ENCODE data around the gene ZNF358. TPM values are rescaled to one million over a fixed set of nuclear protein-coding genes. Genes with fewer than 3 reads are reported as not detected.

ZNF358 gene
- total RNA-seq, 1 experiment from 2014 or later = 29.8 TPM

- DNase-seq (ENCODE audit: low read depth) = no peak
Observed at GRCh38 chr19:7519361-7520130, 3.6 kb downstream of the ZNF358 start.

- DNase-seq (ENCODE audit: low read depth) = no peak
Observed at GRCh38 chr19:7520131-7521051, 4.5 kb downstream of the ZNF358 start.

- DNase-seq (ENCODE audit: low read depth) = no peak
Observed at GRCh38 chr19:7521551-7522071, 5.7 kb downstream of the ZNF358 start.

- DNase-seq (ENCODE audit: low read depth) = peak; percentile 93
Observed at GRCh38 chr19:7522072-7522922, 6.4 kb downstream of the ZNF358 start, which contains the start of gene MCOLN1. TSS of gene MCOLN1 (plus strand) at chr19:7522624. CDS start at chr19:7522751, 127 bp downstream.

GRCh38 chr19:7522923-7523667 lies 7.2 kb downstream of the ZNF358 start:
- DNase-seq (ENCODE audit: low read depth) = no peak

- DNase-seq (ENCODE audit: low read depth) = no peak
Observed at GRCh38 chr19:7524523-7524922, 8.6 kb downstream of the ZNF358 start.

- DNase-seq (ENCODE audit: low read depth) = no peak
Observed at GRCh38 chr19:7524992-7525739, 9.3 kb downstream of the ZNF358 start.

GRCh38 chr19:7526059-7526929 lies 10.4 kb downstream of the ZNF358 start:
- DNase-seq (ENCODE audit: low read depth) = no peak

- no peak for DNase-seq (ENCODE audit: low read depth)
Observed at GRCh38 chr19:7527516-7528191, 11.8 kb downstream of the ZNF358 start.

- no peak for DNase-seq (ENCODE audit: low read depth)
Observed at GRCh38 chr19:7528192-7528519, 12.3 kb downstream of the ZNF358 start.

- no peak for DNase-seq (ENCODE audit: low read depth)
Observed at GRCh38 chr19:7528522-7529245, 12.8 kb downstream of the ZNF358 start.

GRCh38 chr19:7529246-7529600 lies 13.3 kb downstream of the ZNF358 start:
- no peak for DNase-seq (ENCODE audit: low read depth)

- DNase-seq (ENCODE audit: low read depth) = no peak
Observed at GRCh38 chr19:7529610-7530490, 13.9 kb downstream of the ZNF358 start.

- DNase-seq (ENCODE audit: low read depth) = no peak
Observed at GRCh38 chr19:7533281-7533885, 17.5 kb downstream of the ZNF358 start.

- DNase-seq (ENCODE audit: low read depth) = peak; percentile 54
Observed at GRCh38 chr19:7533925-7534480, 18.1 kb downstream of the ZNF358 start.

Data from HT1080 (cell line).